ENCODE data around the gene RPGR. TPM values are rescaled to one million over a fixed set of nuclear protein-coding genes. Genes with fewer than 3 reads are reported as not detected.

Gene RPGR, protein sequence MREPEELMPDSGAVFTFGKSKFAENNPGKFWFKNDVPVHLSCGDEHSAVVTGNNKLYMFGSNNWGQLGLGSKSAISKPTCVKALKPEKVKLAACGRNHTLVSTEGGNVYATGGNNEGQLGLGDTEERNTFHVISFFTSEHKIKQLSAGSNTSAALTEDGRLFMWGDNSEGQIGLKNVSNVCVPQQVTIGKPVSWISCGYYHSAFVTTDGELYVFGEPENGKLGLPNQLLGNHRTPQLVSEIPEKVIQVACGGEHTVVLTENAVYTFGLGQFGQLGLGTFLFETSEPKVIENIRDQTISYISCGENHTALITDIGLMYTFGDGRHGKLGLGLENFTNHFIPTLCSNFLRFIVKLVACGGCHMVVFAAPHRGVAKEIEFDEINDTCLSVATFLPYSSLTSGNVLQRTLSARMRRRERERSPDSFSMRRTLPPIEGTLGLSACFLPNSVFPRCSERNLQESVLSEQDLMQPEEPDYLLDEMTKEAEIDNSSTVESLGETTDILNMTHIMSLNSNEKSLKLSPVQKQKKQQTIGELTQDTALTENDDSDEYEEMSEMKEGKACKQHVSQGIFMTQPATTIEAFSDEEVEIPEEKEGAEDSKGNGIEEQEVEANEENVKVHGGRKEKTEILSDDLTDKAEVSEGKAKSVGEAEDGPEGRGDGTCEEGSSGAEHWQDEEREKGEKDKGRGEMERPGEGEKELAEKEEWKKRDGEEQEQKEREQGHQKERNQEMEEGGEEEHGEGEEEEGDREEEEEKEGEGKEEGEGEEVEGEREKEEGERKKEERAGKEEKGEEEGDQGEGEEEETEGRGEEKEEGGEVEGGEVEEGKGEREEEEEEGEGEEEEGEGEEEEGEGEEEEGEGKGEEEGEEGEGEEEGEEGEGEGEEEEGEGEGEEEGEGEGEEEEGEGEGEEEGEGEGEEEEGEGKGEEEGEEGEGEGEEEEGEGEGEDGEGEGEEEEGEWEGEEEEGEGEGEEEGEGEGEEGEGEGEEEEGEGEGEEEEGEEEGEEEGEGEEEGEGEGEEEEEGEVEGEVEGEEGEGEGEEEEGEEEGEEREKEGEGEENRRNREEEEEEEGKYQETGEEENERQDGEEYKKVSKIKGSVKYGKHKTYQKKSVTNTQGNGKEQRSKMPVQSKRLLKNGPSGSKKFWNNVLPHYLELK
- 1 to 10 TPM; 3.6 to 8.9 (median 7.0) TPM for total RNA-seq
- 10 to 100 TPM; 12.1 to 22.0 (median 17.4) TPM for polyA plus RNA-seq
- long read RNA-seq, donor 1, partial matches to known transcripts = 0 of 1 reads
- long read RNA-seq, donor 1, other reads (novel, unspliced or antisense) = 0 of 1 reads
- long read RNA-seq, donor 2, partial matches to known transcripts = 0 of 2 reads
- long read RNA-seq, donor 2, other reads (novel, unspliced or antisense) = 0 of 2 reads
- long read RNA-seq, donor 3 = 0 reads
- long read RNA-seq, donor 4, partial matches to known transcripts = 2 of 4 reads
- long read RNA-seq, donor 4, other reads (novel, unspliced or antisense) = 0 of 4 reads
- long read RNA-seq, donor 5, transcript RPGR-201 (19 exons, 3,108 nt) = major isoform, 7 of 9 reads
- long read RNA-seq, donor 5, partial matches to known transcripts = 1 of 9 reads
- long read RNA-seq, donor 5, other reads (novel, unspliced or antisense) = 1 of 9 reads
- long read RNA-seq, donor 6, partial matches to known transcripts = 1 of 1 reads
- long read RNA-seq, donor 6, other reads (novel, unspliced or antisense) = 0 of 1 reads
- long read RNA-seq, donor 7 = 0 reads
- long read RNA-seq, donor 8 = 0 reads
- long read RNA-seq, donor 9 = 0 reads
- long read RNA-seq, donor 10 = 0 reads

GRCh38 chrX:38327007-38327774 is at the start of gene RPGR:
TSS of gene RPGR (minus strand) at chrX:38327509. CDS start at chrX:38327367, 142 bp downstream.
- TF ChIP-seq, protein P1, sequence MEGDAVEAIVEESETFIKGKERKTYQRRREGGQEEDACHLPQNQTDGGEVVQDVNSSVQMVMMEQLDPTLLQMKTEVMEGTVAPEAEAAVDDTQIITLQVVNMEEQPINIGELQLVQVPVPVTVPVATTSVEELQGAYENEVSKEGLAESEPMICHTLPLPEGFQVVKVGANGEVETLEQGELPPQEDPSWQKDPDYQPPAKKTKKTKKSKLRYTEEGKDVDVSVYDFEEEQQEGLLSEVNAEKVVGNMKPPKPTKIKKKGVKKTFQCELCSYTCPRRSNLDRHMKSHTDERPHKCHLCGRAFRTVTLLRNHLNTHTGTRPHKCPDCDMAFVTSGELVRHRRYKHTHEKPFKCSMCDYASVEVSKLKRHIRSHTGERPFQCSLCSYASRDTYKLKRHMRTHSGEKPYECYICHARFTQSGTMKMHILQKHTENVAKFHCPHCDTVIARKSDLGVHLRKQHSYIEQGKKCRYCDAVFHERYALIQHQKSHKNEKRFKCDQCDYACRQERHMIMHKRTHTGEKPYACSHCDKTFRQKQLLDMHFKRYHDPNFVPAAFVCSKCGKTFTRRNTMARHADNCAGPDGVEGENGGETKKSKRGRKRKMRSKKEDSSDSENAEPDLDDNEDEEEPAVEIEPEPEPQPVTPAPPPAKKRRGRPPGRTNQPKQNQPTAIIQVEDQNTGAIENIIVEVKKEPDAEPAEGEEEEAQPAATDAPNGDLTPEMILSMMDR (IDR thresholded peaks at IDR 0.05) = peak; percentile 46 to 82 (median 72)
- peak in 1 of 2 donors; percentile 41 for TF ChIP-seq POLR2A (IDR thresholded peaks at IDR 0.05)
- H3K4me3 ChIP-seq = peak within 1 kb of the TSS; percentile 4 to 94 (median 66)
- peak; percentile 92 to 97 (median 95) for DNase-seq
- no peaks in the 10 kb centered on the region for H3K27me3 ChIP-seq
- 1 to 36% (median 32%) methylated on average over 34 to 67 of the region's 67 CpGs; no CpG with 5 or more reads in 1 of the 4 donors for WGBS, 4 donors
- no peaks in the 10 kb centered on the region for H3K36me3 ChIP-seq (replicated peaks in 1 of 2)
- H3K4me1 ChIP-seq (replicated peaks in 1 of 2) = no peaks in the 10 kb centered on the region
- H3K9me3 ChIP-seq (replicated peaks in 1 of 3) = no peaks in the 10 kb centered on the region
- H3K27ac ChIP-seq = peak within 1 kb of the TSS in 4 of 5 donors; percentile 68 to 94 (median 72)
- intact Hi-C loops (cut with DNase I) = no loop called here

DNA sequence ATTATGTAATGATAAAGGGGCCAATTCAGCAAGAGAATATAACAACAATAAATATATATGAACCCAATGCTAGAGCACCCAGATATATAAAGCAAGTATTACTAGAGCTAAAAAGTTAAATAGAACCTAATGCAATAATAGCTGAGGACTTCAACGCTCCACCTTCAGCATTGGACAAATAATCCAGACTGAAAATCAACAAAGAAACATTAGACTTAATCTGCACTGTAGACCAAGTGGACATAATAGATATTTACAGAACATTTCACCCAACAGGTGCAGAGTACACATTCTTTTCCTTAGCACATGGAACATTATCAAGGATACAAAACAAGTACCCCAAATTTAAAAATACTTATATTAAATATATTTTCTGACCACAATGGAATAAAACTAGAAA is 49.4 kb upstream of the RPGR start:
- no peak overlapping the region for H3K27ac ChIP-seq
- H3K4me3 ChIP-seq = no peak overlapping the region
- no peaks in the 10 kb centered on the region for H3K9me3 ChIP-seq (replicated peaks in 1 of 3)
- no peak for TF ChIP-seq POLR2A (IDR thresholded peaks at IDR 0.05)
- TF ChIP-seq, protein P1 (IDR thresholded peaks at IDR 0.05) = no peak
- intact Hi-C loops (cut with DNase I) = no loop called here
- no peaks in the 10 kb centered on the region for H3K36me3 ChIP-seq (replicated peaks in 1 of 2)
- H3K4me1 ChIP-seq (replicated peaks in 1 of 2) = no peaks in the 10 kb centered on the region
- H3K27me3 ChIP-seq = peaks cover 34% of the 10 kb centered on the region
- WGBS, 4 donors = 60 to 95% (median 79%) methylated on average over 1 of the region's 1 CpG
- no peak for DNase-seq

- no peaks in the 10 kb centered on the region for H3K36me3 ChIP-seq (replicated peaks in 1 of 2)
- 11 to 33% (median 12%) methylated on average over 1 of the region's 1 CpG for WGBS, 4 donors
- H3K27ac ChIP-seq = no peak overlapping the region
- DNase-seq = peak in 2 of 7 donors; percentile 17 to 22
- intact Hi-C loops (cut with DNase I) = no loop called here
- TF ChIP-seq, protein P1 (IDR thresholded peaks at IDR 0.05) = peak; percentile 21 to 49 (median 36)
- TF ChIP-seq POLR2A (IDR thresholded peaks at IDR 0.05) = no peak
- H3K4me1 ChIP-seq (replicated peaks in 1 of 2) = no peaks in the 10 kb centered on the region
- no peak overlapping the region for H3K4me3 ChIP-seq
- no peaks in the 10 kb centered on the region for H3K9me3 ChIP-seq (replicated peaks in 1 of 3)
- H3K27me3 ChIP-seq = peaks cover 34% of the 10 kb centered on the region
Observed at GRCh38 chrX:38375891-38376290, 48.6 kb upstream of the RPGR start.

Measured in adrenal gland (tissue), 19 donors.